ENCODE data around the gene LBX2.
A peak's percentile ranks its signal among the peaks of the same experiment; 100 is the strongest.

Gene LBX2, protein sequence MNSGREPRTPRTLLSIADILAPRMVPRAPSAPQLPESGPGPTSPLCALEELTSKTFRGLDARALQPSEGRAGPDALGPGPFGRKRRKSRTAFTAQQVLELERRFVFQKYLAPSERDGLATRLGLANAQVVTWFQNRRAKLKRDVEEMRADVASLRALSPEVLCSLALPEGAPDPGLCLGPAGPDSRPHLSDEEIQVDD

GRCh38 chr2:74499267-74499939, at the start of gene LBX2:
Gene LBX2 (minus strand): TSS chr2:74499603. CDS start chr2:74499537, 66 bp downstream.
- no peak for TF ChIP-seq CTCF (IDR thresholded peaks at IDR 0.05; ENCODE audit: low read depth, low read length)
- H3K4me3 ChIP-seq (ENCODE audit: low read depth, low read length), result peak within 1 kb of the TSS; percentile 53

GRCh38 chr2:74548285-74548899, 49.0 kb upstream of the LBX2 start:
- H3K4me3 ChIP-seq (ENCODE audit: low read depth, low read length), result peak overlapping the region; percentile 50
- no peak for TF ChIP-seq CTCF (IDR thresholded peaks at IDR 0.05; ENCODE audit: low read depth, low read length)

DNA sequence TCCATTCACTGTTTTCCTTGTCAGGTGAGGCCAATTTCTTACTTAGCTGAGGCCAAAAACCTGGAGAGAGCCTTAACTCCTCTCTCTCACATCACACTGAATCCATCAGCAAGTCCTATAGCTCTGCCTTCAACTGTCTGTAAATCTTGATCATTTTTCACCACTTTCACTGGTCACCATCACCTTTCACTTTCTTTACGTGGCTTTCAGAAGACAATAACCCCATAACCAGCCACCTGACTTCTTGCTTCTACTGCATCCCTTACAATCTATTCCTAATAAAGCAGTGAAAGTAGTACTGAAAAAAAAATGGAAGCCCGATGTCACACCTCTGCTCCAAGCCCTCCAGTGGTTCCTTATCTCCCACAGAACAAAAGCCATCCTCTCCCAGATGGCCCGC, 46.6 kb upstream of the LBX2 start:
- no peak overlapping the region for H3K4me3 ChIP-seq (ENCODE audit: low read depth, low read length)
- no peak for TF ChIP-seq CTCF (IDR thresholded peaks at IDR 0.05; ENCODE audit: low read depth, low read length)

DNA sequence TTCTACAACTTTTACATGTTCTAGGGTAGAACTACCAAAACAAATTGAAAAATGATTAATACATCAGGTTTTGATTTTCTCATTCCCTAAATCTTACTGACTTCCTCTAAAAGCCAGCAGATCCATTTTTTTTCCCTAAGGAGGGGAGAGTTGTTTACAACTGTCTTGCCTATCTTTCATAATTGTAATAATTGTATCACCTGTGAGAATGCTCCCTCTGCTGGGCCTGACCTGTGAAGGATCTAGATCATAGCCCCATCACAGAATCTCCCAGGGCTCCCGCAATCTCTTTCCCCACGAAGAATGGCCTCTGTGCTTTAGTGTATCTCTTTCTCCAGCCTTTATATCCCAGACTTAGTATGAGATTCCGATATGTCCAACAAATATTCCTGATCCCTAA, 45.2 kb upstream of the LBX2 start:
- H3K4me3 ChIP-seq (ENCODE audit: low read depth, low read length), result no peak overlapping the region
- TF ChIP-seq CTCF (IDR thresholded peaks at IDR 0.05; ENCODE audit: low read depth, low read length), result no peak

GRCh38 chr2:74542978-74543377, 43.6 kb upstream of the LBX2 start:
- no peak for TF ChIP-seq CTCF (IDR thresholded peaks at IDR 0.05; ENCODE audit: low read depth, low read length)
- no peak overlapping the region for H3K4me3 ChIP-seq (ENCODE audit: low read depth, low read length)

- TF ChIP-seq CTCF (IDR thresholded peaks at IDR 0.05; ENCODE audit: low read depth, low read length), result no peak
- no peak overlapping the region for H3K4me3 ChIP-seq (ENCODE audit: low read depth, low read length)
Measured at GRCh38 chr2:74540291-74540690, 40.9 kb upstream of the LBX2 start.

DNA sequence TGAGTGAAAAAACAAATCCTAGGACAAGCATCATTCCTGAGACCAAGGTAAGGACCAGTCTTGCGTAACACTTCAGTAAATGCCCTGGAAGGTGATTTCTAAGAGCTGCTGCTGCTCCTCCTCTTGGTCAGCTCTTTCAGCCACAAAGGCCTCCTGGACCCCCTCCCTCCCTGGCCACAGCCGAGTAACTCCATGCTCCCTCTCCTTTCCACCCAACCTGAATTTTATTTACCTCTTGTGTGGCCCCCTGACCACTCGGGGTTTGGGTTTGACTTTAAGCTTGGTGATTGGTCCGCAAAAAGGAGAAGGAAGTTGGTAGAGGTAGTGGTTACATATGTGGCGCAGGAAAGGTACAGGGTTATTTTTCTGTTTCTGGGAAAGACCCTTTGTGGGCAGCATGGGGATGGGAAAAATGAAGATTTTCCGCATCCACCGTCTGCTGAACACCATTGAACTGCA, 39.5 kb upstream of the LBX2 start:
- no peak overlapping the region for H3K4me3 ChIP-seq (ENCODE audit: low read depth, low read length)
- TF ChIP-seq CTCF (IDR thresholded peaks at IDR 0.05; ENCODE audit: low read depth, low read length), result no peak
